NOMO-1 treated with dmso at 0.1 percent for 144 hours (cell line): Measurements from ENCODE around the gene ZNRF3.
"Not testable (repeated sequence)": the region's sequence is repeated elsewhere in the genome, so short reads cannot be mapped to it uniquely, and the experiment has no call there.

Experiments
- DNase-seq: peaks from one replicate; lab custom pipeline; 2025; ENCODE audit not compliant: unreplicated experiment; lab: John Stamatoyannopoulos, UW

Gene ZNRF3

DNA sequence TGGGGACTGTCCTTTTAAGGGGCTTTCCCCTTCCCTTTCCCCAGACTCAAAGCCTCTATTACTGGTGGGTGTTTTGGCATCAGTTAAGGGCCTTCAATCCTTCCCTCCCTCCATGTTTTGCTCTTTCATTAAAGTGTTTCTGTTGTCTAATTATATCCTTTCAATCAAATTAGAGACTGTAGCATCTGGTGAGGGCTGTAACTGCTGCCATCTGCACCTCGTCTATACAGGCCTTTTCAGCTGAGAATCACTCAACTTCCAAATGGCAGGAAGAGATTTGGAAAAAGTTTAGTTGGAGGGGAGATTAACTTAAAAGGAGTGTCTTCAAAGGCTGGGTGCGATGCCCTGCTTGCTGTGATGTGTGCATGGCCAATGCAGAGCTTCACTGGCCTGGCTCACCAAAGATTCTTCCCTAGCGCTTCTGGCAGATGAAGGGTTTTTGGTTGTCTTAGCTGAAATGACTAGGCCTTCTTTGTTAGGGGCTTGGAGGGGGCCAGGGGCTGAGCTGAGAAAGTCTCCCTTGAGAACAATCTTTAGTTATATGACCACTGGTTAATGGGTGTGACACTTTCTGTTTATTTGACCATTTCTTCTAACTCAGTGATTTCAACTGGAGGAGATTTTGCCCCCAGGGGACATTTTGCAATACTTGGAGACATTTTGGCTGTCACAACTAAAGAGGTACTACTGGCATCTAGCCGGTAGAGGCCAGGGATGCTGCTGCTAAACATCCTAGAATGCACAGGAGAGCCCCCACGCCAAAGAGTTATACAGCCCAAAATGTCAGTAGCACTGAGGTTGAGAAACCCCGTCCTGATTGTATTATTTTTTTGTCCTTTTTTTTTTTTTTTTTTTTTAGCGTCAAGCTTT, 197.0 kb downstream of the ZNRF3 start:
- DNase-seq = no peak

DNA sequence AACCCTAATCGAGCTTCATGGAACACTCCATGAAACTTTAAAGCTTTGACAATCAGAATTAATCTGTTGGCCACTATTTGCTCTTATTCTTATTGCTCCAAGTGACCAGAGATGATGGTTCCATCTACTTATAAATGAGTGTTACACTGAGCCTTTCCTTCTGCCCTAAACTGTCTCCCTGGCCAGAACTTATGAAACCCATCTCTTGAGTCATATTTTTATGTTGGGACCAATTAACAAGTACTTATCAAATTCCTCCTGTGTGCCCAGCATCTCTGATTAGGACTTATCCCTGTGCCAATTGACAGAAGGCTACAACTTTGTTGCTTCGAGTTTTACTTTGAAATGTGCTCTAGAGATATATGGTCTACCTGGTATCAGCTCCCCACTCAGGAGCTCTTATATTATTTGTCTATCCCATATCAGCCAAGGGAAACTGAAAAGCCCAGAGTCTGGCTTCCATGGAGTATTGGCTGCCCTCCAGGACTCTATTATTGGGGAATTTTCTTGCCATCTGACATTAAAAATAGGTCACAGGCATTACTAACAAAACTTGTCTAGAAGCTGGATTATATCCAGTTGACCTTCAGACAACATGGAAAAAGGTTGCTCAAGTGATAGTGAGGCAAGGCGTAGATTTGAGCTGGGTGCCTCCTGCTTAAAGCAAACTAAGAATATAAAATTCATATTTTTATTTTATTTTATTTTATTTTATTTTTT, 198.3 kb downstream of the ZNRF3 start:
- no peak for DNase-seq

DNA sequence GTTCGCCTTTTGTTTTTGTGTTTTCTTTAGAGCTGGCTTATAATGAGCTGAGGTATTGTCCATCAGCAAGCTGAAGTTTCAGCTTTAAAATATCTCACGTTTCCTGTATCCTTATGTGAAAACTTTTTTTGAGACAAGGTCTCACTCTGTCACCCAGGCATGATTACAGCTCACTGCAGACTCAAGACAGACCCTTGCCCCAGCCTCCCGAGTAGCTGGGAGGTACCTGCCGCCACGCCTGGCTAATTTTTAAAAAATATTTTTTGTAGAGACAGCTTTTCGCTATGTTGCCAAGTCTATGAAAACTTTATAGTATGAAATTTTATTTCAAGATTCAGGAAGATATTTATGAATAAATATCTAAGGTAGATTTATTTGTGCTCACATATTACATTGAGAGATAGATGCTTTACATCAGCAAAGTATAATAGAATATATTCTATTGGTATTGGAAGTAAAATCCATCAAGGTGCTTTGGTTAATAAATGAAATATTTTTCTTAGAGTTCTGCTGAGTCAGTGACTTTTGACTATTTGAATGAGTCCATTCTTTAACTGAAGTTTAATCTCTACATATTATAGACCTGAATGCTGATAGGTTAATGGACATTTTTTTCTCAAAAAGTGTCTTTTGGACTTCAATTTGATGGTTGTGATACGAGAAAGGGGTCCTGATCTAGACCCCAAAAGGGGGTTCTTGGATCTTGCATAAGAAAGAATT, 199.6 kb downstream of the ZNRF3 start:
- DNase-seq = no peak

DNA sequence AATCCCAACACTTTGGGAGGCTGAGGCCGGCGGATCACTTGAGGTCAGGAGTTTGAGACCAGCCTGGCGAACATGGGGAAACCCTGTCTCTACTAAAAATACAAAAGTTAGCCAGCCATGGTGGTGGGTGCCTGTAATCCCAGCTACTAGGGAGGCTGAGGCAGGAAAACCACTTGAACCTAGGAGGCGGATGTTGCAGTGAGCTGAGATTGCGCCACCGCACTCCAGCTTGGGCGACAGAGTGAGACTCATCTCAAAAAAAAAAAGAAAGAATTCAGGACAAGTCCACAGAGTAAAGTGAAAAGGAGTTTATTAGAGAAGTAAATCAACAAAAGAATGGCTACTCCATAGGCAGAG, 200.2 kb downstream of the ZNRF3 start:
- DNase-seq = not testable (repeated sequence)

DNA sequence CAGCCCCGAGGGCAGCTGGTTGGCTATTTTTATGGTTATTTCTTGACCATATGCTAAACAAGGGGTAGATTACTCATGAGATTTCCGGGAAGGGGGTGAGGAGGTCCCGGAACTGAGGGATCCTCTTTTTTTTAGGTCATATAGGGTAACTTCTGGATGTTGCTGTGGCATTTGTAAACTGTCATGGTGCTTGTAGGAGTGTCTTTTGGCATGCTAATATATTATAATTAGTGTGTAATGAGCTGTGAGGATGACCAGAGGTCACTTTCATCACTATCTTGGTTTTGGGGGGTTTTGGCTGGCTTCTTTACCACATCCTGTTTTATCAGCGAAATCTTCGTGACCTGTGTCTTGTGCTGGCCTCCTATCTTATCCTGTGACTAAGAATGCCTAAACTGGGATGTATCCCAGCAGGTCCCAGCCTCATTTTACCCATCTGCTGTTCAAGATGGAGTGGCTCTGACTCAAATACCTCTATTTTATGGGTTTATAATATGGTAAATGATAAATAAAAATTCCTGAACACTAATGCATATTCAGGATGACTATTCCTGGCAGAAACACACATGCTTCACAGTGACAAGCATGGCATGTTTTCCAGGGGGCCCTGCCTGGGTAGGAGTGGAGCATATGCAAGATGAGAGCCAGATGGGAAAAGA, 200.7 kb downstream of the ZNRF3 start:
- no peak for DNase-seq

DNA sequence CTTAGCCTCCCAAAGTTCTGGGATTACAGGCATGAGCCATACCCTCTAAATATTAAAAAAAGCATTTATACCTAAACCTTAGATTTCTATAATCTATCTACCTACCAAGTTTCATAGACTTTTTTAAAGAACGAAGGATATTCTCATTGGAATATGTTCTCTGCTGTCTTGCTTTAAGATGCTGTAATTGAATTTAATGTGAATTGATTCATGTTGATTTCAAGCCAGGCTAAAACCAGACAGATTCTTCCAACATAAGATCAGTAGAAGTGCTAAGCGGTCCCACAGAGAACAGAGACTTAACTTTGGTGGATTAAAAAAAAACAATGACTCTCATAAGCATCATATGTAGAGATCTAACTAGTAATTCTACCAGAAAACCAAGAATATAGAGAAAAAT, 203.6 kb downstream of the ZNRF3 start:
- no peak for DNase-seq

DNA sequence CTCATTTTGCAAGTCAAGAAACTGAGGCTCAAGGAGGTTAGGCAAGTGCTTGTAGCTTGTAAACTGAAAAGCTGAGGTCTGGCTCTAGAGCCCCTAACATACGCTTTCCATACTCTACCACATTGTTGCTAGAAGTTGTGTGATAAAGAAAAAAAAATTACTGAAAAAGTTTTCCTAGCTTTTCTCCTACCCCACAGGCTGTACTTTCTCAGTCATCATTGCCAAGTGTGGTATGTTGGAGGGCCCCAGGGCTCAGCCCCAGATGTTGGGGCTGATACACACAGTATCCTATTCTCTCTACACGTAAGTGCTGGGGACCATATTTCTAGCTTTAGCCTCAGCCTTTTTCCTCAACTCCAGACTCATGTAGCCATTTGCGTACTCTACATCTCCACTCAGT, 205.4 kb downstream of the ZNRF3 start:
- DNase-seq = no peak

DNA sequence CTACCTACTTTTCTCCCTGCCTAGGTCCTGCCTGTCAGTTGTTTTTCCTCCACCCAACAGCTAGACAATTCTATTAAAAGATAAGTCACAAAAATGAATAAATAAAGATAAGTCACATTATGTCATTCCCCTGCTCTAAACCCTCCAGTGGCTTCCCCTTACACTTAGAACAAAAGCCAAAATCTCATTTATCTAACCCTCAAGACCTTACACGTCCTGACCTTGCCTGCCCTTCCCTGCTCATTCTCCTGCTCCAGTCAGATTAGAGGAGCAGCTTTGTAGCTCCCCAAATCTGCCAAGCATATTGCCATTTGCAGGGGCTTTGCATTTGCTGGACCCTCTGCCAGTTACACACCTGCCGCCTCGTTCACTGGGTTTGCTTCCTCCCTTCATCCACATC, 206.1 kb downstream of the ZNRF3 start:
- DNase-seq = no peak

DNA sequence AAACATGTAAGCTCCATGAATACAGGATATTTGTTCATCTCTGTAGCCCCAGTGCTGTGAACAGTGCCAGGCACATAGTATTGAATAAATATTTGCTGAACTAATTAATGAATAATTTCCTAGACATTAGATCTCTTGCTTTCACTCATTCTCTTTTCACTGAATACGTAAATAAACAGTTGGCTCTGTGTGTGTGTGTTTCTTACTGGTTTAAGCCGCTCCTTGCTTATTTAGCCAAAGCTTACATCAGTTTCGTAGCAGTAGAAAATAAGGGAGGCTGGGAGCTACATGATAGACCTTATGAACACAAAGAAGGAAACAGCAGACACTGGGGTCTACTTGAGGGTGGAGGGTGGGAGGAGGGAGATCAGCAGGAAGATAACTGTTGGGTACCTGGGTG, 206.7 kb downstream of the ZNRF3 start:
- DNase-seq = no peak

DNA sequence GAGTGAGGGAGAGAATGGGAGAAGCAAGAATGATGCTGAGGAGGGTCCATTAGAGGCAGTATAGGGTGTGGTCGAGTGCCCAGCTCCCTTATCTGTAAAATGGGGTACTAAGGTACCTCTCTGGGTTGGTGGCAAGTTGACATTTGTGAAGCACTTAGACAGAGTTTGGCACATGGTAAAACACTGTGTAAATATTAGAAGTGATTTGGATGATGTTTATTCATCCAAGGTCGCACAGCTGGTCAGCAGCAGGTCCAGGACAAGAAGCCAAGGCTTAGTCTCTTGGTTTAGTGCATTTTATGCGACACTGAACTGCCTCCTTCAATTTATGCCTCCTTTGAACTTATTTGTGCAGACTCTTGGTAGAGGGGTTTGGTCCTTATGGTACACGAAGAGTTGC, 208.9 kb downstream of the ZNRF3 start:
- DNase-seq = no peak

DNA sequence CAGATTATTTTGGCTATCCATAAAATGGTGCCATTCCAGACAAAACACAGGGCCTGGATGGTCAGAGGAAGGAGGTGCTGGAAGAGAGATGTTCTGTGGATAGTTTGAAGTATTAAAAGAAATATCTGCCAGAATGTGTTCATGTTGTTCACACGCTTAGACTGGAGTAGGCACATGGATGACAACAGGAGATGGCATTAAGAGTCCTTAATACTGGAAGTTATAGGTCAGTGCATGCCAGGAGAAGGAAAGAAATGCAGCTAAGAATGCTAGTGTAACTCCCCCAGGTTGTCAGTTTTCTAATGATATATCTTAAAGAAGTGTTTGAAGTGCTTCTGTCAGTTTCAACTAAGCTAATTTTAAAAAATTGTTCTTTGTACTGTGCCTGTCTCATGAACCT, 209.7 kb downstream of the ZNRF3 start:
- DNase-seq = no peak

DNA sequence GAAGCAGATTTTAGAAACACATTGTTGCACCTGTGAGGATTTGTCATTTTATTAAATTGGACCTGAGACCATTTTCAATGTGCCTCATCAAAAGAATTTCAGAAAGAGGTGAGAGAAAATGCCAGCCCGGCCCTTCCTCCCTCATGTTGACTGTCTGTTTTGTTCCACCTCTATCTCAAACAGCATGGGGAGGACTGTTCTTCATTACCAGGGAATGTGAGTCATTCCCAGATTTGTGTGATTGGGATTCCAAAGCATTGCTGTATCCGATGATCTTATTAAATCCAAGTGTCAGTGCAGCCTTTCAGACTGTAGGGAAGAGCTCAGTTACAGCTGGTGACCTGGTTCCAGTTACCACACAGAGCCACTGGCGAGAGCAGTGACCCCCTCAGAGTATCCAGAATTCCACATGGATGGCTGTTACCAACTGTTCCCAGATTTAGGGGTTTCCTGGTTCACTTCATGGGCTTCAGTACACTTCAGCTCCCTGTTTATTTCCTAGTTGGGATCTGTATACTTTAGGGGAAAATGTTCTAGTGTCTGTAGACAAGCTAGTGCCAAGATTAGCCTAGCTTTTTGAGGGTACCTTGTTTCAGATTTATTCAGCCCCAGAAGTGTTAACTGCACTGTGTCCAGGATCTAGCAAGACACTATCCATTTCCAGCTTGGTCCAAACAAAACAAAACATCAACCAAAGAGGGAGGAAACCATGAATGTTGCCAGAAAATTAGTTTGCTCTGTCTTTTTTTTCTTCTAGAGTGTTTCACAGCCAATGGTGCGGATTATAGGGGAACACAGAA, 210.3 kb downstream of the ZNRF3 start:
- no peak for DNase-seq

DNA sequence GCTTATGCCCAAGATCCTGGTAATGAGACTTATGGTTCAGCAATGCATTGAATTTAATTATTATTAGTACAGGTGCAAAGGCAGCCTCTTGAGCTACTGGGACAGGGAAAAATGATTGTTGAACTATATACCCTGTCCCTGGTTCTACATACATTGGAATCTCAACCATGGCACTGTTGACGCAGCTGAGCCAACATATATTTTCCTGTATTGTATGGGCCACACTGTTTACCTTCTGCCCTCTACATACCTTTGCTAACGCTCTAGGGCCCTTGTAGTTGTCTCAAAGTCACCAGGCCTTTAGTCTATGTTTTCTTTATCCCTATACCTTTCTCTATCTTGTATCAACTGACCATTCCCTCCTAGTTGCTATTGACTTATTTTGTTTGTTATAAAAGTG, 212.1 kb downstream of the ZNRF3 start:
- DNase-seq = no peak

DNA sequence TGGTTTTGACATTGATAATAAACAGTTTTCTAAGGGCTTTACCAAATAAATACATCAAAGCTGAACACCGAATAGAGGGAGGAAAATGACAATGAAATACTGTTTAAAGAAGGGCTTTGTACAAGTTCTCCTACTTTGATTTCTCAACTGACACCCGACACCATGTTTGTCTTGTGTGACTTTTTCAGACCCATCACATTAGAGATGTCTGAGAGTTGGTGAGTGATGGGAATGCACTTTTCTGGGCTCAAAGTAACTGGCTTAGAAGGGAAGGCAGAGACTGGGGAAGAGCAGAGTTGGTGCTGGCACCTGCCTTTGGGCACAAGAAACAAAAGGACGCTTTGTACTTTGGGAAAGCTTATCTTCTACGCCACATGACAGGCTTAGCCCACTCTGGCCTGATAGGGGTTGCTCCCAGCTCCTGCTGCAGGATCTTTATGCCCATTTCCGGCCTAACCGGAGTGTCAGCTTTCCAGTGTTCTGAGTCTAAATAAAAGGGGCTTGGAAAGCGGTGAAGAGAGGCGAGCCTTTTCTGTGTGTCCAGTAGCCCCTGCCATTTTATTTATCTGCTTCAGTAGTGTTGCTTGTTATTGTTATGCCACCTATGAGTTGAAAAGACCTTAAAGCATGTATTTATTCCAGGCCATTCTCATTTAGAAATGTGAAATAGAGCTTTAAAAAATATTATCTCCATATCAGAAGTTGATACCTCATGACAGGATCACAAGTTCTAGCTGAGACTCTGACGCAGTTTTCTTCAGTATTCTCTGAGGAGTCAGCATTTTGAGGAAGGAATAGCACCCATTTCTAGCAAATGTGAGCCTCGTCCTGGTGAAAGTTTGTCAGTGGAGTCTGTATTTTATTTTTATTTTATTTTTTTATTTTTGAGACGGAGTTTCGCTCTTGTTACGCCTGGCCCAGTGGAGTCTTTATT, 213.6 kb downstream of the ZNRF3 start:
- DNase-seq = no peak

DNA sequence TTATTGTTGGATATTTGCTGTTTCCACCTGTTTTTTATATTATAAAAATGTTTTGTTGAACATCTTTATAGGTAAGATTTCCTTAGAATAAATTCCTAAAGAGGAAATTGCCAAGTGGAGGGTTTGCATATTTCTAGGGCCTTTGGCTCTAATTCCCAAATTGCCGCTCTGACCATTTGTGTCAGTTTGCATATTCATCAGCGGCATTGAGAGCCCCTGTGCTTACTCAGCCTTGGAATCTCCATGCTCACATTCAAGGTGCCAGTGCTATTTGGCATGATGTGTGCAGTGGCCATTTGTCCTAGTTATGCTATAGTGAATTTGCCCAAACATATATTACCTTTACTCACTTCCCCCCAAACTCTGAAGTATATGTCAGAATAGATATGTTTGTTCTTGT, 214.9 kb downstream of the ZNRF3 start:
- DNase-seq = no peak

DNA sequence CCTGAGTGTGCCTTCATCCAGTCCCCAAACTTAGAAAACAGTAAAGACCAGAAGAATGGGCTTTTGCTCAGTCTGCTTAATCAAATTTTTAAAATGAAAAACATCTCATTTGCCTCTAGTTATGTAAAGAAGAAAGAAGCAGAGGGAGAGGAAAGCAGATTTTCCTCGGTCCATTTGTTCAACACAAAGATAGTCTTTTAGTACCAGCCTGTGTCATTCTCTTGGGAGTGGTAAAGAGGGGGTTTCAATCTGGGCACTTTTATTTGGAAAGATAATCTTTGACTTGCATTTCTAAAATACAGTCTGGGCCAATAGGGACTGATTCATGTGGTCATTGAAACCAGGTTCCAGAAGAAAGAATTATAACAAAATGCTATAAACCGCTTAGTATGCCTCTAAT, 218.9 kb downstream of the ZNRF3 start:
- DNase-seq = no peak

DNA sequence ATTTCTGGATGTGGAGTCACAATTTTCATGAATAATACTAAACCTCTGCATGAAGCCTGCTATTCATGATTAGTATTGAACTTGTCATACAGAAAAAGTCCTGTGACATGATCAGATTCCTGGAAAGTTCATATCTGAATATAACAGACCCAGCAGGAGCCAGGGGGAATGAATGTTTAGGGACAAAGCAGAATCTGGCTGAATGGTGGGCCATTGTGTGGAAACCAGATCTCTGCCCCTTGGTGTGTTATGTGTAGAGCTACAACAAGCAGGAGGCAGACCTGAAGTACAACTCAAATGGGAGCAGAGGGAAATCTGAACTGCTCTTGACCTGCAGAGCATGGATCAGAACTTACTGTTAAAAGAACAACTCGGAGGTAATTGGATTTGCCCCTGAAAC, 219.7 kb downstream of the ZNRF3 start:
- no peak for DNase-seq

DNA sequence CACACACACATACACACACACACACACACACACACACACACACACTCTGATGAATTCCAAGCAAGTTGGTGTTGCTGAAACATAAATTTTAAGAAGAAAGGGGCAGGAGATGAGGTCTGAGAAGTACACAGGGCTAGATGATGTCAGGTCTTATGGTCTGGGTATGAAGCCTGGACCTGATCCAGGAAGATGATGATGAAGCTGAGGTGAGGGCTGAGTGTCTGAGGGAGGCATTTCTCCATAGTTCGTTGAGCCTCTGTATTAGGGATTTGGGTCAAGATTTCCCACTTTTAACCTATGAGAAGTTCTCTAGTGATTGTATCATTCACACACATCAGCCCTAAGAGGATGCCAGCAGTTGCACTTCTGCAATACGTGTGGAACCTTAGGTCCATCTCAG, 222.1 kb downstream of the ZNRF3 start:
- no peak for DNase-seq

DNA sequence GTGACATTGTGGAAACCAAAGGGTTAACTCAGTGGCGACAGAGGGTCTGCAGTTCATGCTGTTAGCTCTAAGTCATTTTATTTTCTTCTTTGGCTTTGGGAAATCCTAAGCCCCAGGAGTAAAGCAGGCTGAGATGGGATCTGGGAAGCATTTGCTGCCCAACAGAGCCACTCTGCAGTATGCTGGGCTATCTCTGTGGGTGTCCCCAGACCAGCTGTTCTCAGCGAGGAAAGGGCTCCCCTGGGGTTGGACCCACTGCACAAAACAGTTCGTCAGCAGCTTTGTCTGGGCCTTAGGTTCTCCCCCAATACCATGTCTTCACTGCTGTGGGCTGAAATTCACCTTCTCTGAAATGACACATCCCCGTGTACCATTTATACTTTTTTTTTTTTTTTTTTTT, 223.5 kb downstream of the ZNRF3 start:
- no peak for DNase-seq
